GM12873 (cell line): ENCODE measurements around the gene ANKS6.

Experiments used
- TF ChIP-seq, protein P1 (sequence below): IDR thresholded peaks from 2 replicates; pipeline ENCODE4 v1.5.1; 2012; ENCODE audit warnings: low read depth, mild to moderate bottlenecking, moderate library complexity, low read length, control low read depth; ENCODE audit not compliant: insufficient read depth; ENCODE audit errors: missing control alignments

Gene ANKS6

DNA sequence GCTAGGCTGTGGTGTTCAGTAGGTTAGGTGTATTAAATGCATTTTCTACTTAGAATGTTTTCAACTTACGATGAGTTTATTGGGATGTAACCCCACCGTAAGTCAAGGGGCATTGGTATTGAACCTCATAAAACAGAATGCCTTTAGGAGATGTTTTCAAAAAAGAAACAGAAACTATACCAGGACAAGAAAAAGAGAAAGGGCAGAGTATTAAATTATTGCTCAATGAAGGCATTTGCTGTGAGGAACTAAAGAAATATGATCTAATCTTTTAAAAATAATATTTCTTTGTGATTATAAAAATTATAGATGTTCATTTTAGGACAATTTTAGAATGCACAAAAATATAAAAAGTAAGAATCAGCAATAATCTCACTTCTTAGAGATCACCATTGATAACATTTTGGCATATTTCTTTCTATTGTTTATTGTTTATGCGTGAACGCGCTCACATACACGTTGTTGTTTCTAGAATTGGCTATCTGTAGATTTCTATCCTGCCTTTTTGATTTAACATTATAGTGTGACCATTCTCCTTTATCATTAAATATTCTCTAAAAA, 19.1 kb upstream of the ANKS6 start:
- TF ChIP-seq, protein P1, sequence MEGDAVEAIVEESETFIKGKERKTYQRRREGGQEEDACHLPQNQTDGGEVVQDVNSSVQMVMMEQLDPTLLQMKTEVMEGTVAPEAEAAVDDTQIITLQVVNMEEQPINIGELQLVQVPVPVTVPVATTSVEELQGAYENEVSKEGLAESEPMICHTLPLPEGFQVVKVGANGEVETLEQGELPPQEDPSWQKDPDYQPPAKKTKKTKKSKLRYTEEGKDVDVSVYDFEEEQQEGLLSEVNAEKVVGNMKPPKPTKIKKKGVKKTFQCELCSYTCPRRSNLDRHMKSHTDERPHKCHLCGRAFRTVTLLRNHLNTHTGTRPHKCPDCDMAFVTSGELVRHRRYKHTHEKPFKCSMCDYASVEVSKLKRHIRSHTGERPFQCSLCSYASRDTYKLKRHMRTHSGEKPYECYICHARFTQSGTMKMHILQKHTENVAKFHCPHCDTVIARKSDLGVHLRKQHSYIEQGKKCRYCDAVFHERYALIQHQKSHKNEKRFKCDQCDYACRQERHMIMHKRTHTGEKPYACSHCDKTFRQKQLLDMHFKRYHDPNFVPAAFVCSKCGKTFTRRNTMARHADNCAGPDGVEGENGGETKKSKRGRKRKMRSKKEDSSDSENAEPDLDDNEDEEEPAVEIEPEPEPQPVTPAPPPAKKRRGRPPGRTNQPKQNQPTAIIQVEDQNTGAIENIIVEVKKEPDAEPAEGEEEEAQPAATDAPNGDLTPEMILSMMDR, result no peak

DNA sequence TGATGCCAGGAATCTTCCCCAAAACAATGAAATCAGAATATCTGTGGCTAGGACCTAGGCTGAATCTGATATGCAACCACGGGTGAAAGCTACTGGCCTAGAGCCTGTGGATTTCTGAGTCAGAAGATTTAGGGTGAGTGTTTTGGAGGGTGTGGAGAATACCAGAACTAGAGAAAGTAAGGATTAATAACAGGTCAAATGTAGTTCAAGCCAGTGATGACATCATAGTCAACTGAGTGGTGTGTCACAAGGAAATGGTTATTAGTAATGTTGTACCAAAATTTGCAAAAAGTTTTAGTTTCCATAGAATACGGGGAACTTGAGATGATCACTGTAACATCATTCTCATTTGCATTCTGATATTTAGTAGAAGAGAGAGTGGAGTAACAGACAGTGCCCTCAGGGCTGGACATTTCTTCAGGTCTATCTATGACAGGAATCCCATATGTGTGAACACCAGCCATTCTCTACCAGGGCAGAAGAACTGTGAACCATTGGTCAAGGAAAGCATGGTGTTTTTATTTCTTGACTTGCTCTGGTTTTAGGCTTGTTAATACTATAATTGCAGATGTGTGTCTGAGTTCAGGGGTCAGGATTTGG, 14.8 kb upstream of the ANKS6 start:
- TF ChIP-seq, protein P1, result no peak

DNA sequence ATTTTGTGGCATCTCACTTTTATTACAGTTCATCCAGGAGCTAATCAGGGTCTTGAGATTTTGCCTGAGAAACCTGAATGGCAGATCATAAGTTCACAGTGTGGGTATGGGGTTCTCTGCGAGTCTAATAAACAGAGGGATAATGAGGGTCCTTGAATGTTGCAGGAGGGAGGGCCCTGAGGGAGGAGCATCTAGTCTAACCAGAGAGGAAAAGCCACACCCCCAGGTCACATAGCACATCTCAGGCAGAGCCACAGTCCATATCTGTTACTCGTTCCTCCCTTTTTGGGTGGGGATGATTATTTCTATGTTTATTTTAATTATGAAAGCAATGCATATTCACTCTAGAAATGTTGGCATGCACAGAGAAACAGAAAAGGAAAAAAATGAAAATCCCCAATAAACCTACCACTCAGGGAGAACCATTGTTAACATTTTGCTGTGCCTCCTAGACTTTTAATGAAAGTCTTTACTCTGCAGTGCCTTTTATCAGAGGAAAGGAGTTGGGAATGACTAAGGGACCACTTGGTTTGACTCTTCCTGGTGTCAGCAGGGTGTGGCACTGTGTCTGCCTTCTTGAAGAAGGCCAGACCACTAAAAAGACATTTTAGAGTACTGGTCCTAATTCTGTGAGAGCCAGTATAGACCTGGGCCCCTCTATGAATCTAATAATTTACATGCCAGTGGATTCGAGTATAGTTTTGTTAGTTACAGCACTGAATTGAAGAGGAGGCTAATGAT, 13.9 kb upstream of the ANKS6 start:
- TF ChIP-seq, protein P1, result no peak

DNA sequence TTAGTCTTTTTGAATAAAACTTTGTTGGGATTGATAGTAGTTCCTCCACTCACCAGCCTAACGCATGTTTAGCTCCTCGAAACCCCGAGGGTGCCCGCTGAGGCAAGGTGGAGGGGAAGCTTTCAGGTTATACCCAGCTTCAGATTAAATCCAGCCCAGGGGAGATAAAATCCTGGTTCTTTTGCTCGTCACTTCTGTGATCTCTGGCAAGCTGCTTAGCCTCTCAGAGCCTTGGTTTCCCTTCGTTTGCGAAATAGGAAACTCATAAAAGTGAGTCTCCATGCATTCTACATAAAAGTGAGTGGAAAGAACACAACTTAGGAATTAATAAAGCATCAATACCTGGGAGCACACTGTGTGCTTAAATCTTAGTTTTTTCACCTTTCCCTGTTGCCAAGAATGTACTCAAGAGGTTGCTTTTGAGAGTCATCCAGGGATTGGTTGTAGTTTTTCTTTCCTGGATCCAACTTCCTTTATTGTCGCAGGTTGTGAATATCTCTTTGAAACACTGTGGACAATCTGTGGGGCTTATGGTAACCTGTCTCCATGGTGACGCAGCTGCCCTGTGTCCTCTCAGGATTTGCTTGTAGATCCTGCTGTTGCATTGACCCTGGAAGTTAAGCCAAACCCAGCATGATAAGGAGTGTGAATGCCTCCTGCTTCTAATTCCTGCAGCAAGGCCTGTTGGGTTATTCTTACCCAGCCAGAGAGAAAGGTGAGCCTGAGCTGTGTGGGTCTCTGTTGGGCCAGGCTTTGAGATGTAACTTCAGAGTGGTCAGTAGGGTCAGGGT, 13.2 kb upstream of the ANKS6 start:
- TF ChIP-seq, protein P1, result no peak

DNA sequence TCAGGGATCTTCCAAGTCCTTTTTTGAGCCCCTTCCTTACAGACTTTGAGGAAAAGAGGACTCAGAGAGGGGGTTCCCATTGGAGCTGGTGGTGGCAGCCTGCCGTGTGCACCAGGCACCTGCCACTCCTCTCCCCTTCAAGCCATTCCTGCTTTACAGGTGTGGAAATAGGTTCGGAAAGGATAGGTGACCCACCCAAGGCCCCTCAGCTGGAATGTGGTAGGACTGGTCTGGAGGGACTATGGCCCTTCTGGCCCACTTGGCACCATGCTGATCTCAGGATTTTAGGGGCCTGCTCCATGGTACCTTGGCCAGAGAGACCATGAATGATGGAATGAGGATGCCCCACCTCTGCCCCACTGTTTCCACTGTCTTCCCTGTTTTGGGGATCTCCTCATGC, 12.5 kb upstream of the ANKS6 start:
- TF ChIP-seq, protein P1, result no peak

DNA sequence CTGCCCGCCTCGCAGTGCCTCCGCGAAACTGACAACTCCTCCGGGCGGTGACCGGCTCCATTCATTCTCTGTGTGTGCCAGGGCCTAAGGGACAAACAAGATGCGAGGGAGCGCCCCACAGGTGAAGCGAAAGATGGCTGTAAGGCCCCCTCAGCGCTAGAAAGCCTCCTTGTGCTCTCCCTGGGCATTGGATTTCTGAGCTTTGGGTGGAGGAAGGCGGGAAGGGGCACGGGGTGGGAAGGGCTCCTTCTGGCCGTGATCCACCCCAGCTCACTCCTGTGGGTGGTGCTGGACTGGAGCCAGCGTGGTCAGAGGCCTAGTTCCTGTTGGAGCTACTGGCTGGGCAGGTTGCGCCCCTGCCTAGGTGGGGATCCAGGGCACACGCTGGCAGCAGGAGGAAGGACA, 12.1 kb upstream of the ANKS6 start:
- TF ChIP-seq, protein P1, result no peak

DNA sequence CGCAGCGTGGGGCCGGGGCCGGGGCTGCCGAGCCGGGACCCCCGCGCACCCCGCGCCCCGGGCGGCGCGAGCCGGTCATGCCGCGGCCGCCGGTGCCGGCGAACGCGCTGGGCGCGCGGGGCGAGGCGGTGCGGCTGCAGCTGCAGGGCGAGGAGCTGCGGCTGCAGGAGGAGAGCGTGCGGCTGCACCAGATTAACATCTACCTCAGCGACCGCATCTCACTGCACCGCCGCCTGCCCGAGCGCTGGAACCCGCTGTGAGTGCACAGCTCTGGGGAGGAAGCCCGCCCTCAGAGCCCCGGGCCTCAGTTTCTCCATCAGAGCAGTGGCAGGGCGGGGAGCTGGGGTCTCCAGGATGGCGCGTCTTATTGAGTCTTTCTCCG, 11.4 kb upstream of the ANKS6 start:
- TF ChIP-seq, protein P1, result no peak
